Smooth muscle cell (in vitro differentiated cells): ENCODE results near the gene HOMER2. TPM values are rescaled to one million over a fixed set of nuclear protein-coding genes. Genes with fewer than 3 reads are reported as not detected.
"Not testable (repeated sequence)": the region's sequence is repeated elsewhere in the genome, so short reads cannot be mapped to it uniquely, and the experiment has no call there.

Source experiments
- DNase-seq: peaks from one replicate; lab custom pipeline; 2025; ENCODE audit not compliant: unreplicated experiment; lab: John Stamatoyannopoulos, UW
- H2AFZ ChIP-seq: fragments of 200-600 bp; sonication (generic); 2 replicates; pipeline ENCODE4 v1.6.0; 2016; ENCODE audit warnings: antibody characterized with exemption, low read depth, mild to moderate bottlenecking
- H3F3A ChIP-seq: fragments of 200-600 bp; sonication (generic); 2 replicates; pipeline ENCODE4 v1.6.0; 2017; ENCODE audit warnings: antibody characterized with exemption, low read depth
- H3K27ac ChIP-seq: fragments of 200-600 bp; sonication (generic); 2 replicates; pipeline ENCODE4 v1.5.1; 2016; ENCODE audit warnings: low read depth, mild to moderate bottlenecking
- H3K27me3 ChIP-seq: fragments of 200-600 bp; sonication (generic); 2 replicates; pipeline ENCODE4 v1.6.1; 2016; ENCODE audit warnings: low read depth, mild to moderate bottlenecking
- H3K36me3 ChIP-seq: fragments of 200-600 bp; sonication (generic); 2 replicates; pipeline ENCODE4 v1.5.1; 2016; ENCODE audit warnings: low read depth
- H3K4me1 ChIP-seq: fragments of 200-600 bp; sonication (generic); 2 replicates; pipeline ENCODE4 v1.5.1; 2016; ENCODE audit warnings: low read depth
- H3K4me2 ChIP-seq: fragments of 200-600 bp; sonication (generic); 2 replicates; pipeline ENCODE4 v1.6.0; 2016; ENCODE audit warnings: mild to moderate bottlenecking
- H3K4me3 ChIP-seq: fragments of 200-600 bp; sonication (generic); 2 replicates; pipeline ENCODE4 v1.5.1; 2016; ENCODE audit warnings: mild to moderate bottlenecking
- H3K79me2 ChIP-seq: fragments of 200-600 bp; sonication (generic); 2 replicates; pipeline ENCODE4 v1.6.0; 2016; ENCODE audit warnings: low read depth, mild to moderate bottlenecking
- H3K9ac ChIP-seq: fragments of 200-600 bp; sonication (generic); 2 replicates; pipeline ENCODE4 v1.6.0; 2016; ENCODE audit warnings: low read depth
- H3K9me3 ChIP-seq: fragments of 200-600 bp; sonication (generic); replicated peaks from 2 replicates; pipeline ENCODE4 v1.5.1; 2016; ENCODE audit warnings: low read depth
- H4K20me1 ChIP-seq: fragments of 200-600 bp; sonication (generic); 2 replicates; pipeline ENCODE4 v1.6.0; 2016; ENCODE audit warnings: low read depth
- CTCF ChIP-seq: fragments of 200-600 bp; sonication (generic); IDR thresholded peaks from 2 replicates; pipeline ENCODE4 v1.5.1; 2017; ENCODE audit warnings: borderline replicate concordance, mild to moderate bottlenecking, antibody characterized with exemption; ENCODE audit not compliant: insufficient read depth, poor library complexity, severe bottlenecking
- WGBS: methylation state at CpG from one replicate; pipeline ENCODE4 v1.1.7; 2016; ENCODE audit warnings: low lambda C conversion rate; 5-methylcytosine and 5-hydroxymethylcytosine counted together
- polyA plus RNA-seq: library from polyadenylated mRNA; unstranded; fragments of >200 nt; fragmentation: Nextera tagmentation; extraction: Ambion mirVana; gene quantifications from 2 replicates; pipeline ENCODE4 v1.2.1, GENCODE V29; 2016
- total RNA-seq: library from RNA; depleted of rRNA; stranded (reverse); fragments of >200 nt; gene quantifications from 2 replicates; pipeline ENCODE4 v1.2.3, GENCODE V29; 2014

HOMER2 gene
- total and polyA plus RNA-seq, 2 experiments from 2014 or later = 3.1 to 18.8 TPM

- Histone ChIP-seq H3K4me3 (no peak overlapping the region), H2AFZ (no peak overlapping the region), H3K79me2 (no peaks in the 10 kb centered on the region), H3K9ac (no peak overlapping the region), H3K4me2 (no peak overlapping the region), H3K36me3 (peaks cover 35% of the 10 kb centered on the region), H3K27ac (no peak overlapping the region), H3K27me3 (no peaks in the 10 kb centered on the region), H3K9me3 (no peaks in the 10 kb centered on the region), H3K4me1 (no peaks in the 10 kb centered on the region), H4K20me1 (peaks cover 3% of the 10 kb centered on the region), H3F3A (no peaks in the 10 kb centered on the region)
- TF ChIP-seq CTCF = no peak
- 96% methylated on average over 4 of the region's 4 CpGs for WGBS
- no peak for DNase-seq
Measured at GRCh38 chr15:82829234-82829633, 123.3 kb downstream of the HOMER2 start.

DNA sequence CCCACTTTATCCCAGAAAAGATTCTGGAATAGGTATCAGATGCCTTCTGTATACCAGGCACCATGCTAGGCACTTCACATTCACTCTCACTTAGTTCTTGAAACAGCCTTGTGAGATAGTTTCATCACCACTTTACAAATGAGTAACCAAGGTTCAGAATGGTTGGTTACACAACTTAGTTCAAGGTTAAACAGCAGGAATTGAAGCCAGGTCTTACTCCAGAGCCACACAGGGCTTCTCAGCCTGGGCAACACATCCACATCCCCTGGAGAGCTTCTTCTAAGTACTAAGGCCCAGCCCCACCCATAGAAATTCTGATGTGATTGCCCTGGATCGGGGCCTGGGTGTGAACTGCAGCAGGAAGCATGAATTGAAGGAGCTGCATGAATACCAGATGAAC lies 124.4 kb downstream of the HOMER2 start:
- Histone ChIP-seq H3F3A (no peaks in the 10 kb centered on the region), H3K27ac (no peak overlapping the region), H2AFZ (no peak overlapping the region), H3K36me3 (peaks cover 31% of the 10 kb centered on the region), H3K9me3 (no peaks in the 10 kb centered on the region), H3K79me2 (no peaks in the 10 kb centered on the region), H3K4me1 (no peaks in the 10 kb centered on the region), H3K27me3 (no peaks in the 10 kb centered on the region), H4K20me1 (peaks cover 3% of the 10 kb centered on the region), H3K4me2 (no peak overlapping the region), H3K9ac (no peak overlapping the region), H3K4me3 (no peak overlapping the region)
- no peak for DNase-seq
- no peak for TF ChIP-seq CTCF
- 100% methylated on average over 1 of the region's 1 CpG for WGBS

DNA sequence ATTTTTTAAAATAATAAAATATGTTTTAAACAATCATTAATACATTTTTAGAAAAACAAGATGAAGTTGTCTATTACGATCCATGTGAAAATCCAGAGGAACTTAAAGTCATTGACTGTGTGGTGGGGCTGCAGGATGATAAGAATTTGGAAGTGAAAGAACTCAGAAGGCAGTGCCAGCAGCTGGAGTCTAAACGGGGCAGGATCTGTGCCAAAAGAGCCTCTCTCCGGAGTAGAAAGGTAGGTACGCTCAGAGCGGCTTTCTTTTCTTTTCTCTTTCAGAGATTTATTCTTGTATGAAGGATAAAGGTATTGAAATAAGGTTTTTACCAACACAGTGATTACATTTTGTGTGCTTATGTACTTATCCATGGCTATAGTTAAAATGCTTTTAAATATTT lies 129.5 kb downstream of the HOMER2 start:
- Histone ChIP-seq H3K4me3 (no peak overlapping the region), H3F3A (no peaks in the 10 kb centered on the region), H2AFZ (no peak overlapping the region), H4K20me1 (peaks cover 7% of the 10 kb centered on the region), H3K4me2 (no peak overlapping the region), H3K4me1 (no peaks in the 10 kb centered on the region), H3K9me3 (no peaks in the 10 kb centered on the region), H3K27me3 (no peaks in the 10 kb centered on the region), H3K27ac (no peak overlapping the region), H3K9ac (no peak overlapping the region), H3K36me3 (peaks cover 35% of the 10 kb centered on the region), H3K79me2 (no peaks in the 10 kb centered on the region)
- DNase-seq = no peak
- no peak for TF ChIP-seq CTCF
- 97% methylated on average over 5 of the region's 5 CpGs for WGBS

- H3K27me3 ChIP-seq, H3K79me2 ChIP-seq, H3K9ac ChIP-seq, H4K20me1 ChIP-seq, H3F3A ChIP-seq, H3K9me3 ChIP-seq, DNase-seq, H2AFZ ChIP-seq, H3K27ac ChIP-seq, H3K4me1 ChIP-seq, H3K4me3 ChIP-seq, H3K4me2 ChIP-seq: not testable (repeated sequence)
- H3K36me3 ChIP-seq = peaks cover 32% of the 10 kb centered on the region
Measured at GRCh38 chr15:82821851-82822250, 130.7 kb downstream of the HOMER2 start.

DNA sequence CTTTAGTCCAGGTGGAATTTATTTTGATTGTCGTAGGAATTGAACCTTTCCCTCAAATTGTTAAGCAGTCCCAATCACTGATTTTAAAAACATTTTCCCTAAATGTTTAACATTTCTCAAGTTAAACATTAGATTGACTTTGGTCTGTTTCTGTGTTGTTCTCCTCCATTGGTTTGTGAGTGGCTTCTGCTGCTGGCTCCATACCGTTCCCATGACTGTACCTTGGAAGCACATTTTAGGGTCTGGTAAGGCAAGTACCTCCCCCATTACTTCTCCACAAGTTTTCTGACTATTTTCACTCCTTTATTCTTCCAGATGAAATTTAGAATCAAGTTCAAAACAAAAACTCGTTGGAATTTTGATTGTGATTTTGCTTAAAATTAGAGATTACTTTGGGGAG lies 131.1 kb downstream of the HOMER2 start:
- H3K9ac ChIP-seq, H3K4me2 ChIP-seq, H3F3A ChIP-seq, H3K27ac ChIP-seq, H3K4me3 ChIP-seq, H3K79me2 ChIP-seq, H2AFZ ChIP-seq, H4K20me1 ChIP-seq, H3K27me3 ChIP-seq, H3K4me1 ChIP-seq, DNase-seq, H3K9me3 ChIP-seq: not testable (repeated sequence)
- H3K36me3 ChIP-seq = peaks cover 30% of the 10 kb centered on the region
- WGBS = 91% methylated on average over 3 of the region's 3 CpGs
